ENCODE results near the gene PDE6A. TPM values are rescaled to one million over a fixed set of nuclear protein-coding genes. Genes with fewer than 3 reads are reported as not detected.

Gene PDE6A
- total and polyA plus RNA-seq, 2 of the 8 experiments (the other 6 are each of a cell fraction or from before 2014, with no cell fraction given): not detected

GRCh38 chr5:149836451-149837139 is 108.0 kb downstream of the PDE6A start:
- Histone ChIP-seq H2BK12ac (ENCODE audit: low read depth, low read length) (no peak overlapping the region), H3K56ac (replicated peaks; ENCODE audit: insufficient read length, low read depth, low read length) (no peak overlapping the region), H3K9ac (replicated peaks in 1 of 4; ENCODE audit: extremely low read depth in 1 of 4, low read depth in 3 of 4, low read length in 3 of 4) (no peak overlapping the region), H3K27me3 (replicated peaks in 1 of 4; ENCODE audit: control insufficient read depth in 3 of 4, extremely low read depth in 1 of 4, insufficient read depth in 3 of 4, low read length in 3 of 4) (no peaks in the 10 kb centered on the region), H2BK120ac (replicated peaks; ENCODE audit: low read depth, low read length) (no peak overlapping the region), H2BK15ac (ENCODE audit: low read length) (no peak overlapping the region), H3K4me1 (replicated peaks in 1 of 4; ENCODE audit: control insufficient read depth in 3 of 4, insufficient read depth in 4 of 4, low read length in 3 of 4) (no peaks in the 10 kb centered on the region; a peak in 1 of 7 replicates), H4K20me1 (replicated peaks in 1 of 2; ENCODE audit: control insufficient read depth in 1 of 2, insufficient read depth in 2 of 2, low read length in 2 of 2) (no peaks in the 10 kb centered on the region), H3K4me3 (ENCODE audit: extremely low read depth in 1 of 4, insufficient read depth in 2 of 4, low read depth in 3 of 4, low read length in 4 of 4) (no peak overlapping the region), H3K14ac (ENCODE audit: insufficient read length) (no peak overlapping the region), H3K9me3 (ENCODE audit: insufficient read depth in 2 of 2, low read depth in 1 of 2, low read length in 1 of 2) (no peaks in the 10 kb centered on the region), H3K4ac (replicated peaks; ENCODE audit: insufficient read length, low read depth, low read length) (no peak overlapping the region), H3K23me2 (ENCODE audit: low read depth, low read length) (no peaks in the 10 kb centered on the region), H2AK5ac (ENCODE audit: low read depth, low read length) (no peak overlapping the region), H4K5ac (ENCODE audit: insufficient read length, low read depth, low read length) (no peak overlapping the region), H3K79me2 (ENCODE audit: control insufficient read depth in 1 of 2, insufficient read depth in 2 of 2, low read length in 2 of 2) (no peaks in the 10 kb centered on the region), H2BK20ac (ENCODE audit: low read length) (no peak overlapping the region), H3K23ac (ENCODE audit: insufficient read length) (no peak overlapping the region), H3K27ac (ENCODE audit: low read depth, low read length) (no peak overlapping the region), H2AFZ (ENCODE audit: low read length) (no peak overlapping the region), H3K36me3 (ENCODE audit: control insufficient read depth in 2 of 4, insufficient read depth in 4 of 4, low read length in 3 of 4) (peaks cover 0 to 2% (median 0%) of the 10 kb centered on the region in 4 experiments; a peak in 2 of 8 replicates), H2BK5ac (ENCODE audit: low read depth, low read length) (no peak overlapping the region), H4K8ac (ENCODE audit: extremely low read depth, insufficient read depth, low read length) (0 out of 2 replicates have a peak overlapping the region, but pooled peaks have one; percentile 1), H4K91ac (replicated peaks; ENCODE audit: insufficient read length, low read length) (no peak overlapping the region), H3K18ac (ENCODE audit: extremely low read depth, low read length) (no peak overlapping the region), H3K4me2 (ENCODE audit: insufficient read depth in 1 of 2, low read depth in 2 of 2, low read length in 2 of 2) (no peak overlapping the region), H3K79me1 (ENCODE audit: low read depth, low read length) (no peaks in the 10 kb centered on the region)
- FAIRE-seq: no peak
- POLR2A ChIA-PET (ENCODE audit: partially characterized antibody): interaction anchor here (1.2 kb wide), 1 partner anchor 123 kb away, joined by 3 read pairs; the partner anchor contains the start of gene SLC26A2
- 90% methylated on average over 15 of the region's 18 CpGs; no CpG with 5 or more reads in 1 of the 2 experiments for WGBS, 2 experiments (ENCODE audit: extremely low coverage in 1 of 2, insufficient coverage in 1 of 2, insufficient read length in 1 of 2, insufficient replicate concordance in 2 of 2, low coverage in 1 of 2, low lambda C conversion rate in 2 of 2, missing lambda C conversion rate in 1 of 2)
- DNase-seq (ENCODE audit: low read depth in 1 of 2, low spot score in 2 of 2): no peak
- CTCF ChIA-PET (ENCODE audit: partially characterized antibody): interaction anchor here (0.5 to 68.7 kb wide), 16 partner anchors 8 to 233 kb away, joined by 3 to 1740 read pairs (median 6); partner anchors contain the start of gene SLC26A2
- TF ChIP-seq SAP30 (IDR thresholded peaks at IDR 0.05; ENCODE audit: insufficient read depth, insufficient replicate concordance, low read length): no peak
